ENCODE measurements around the gene KIF22.

- TF ChIP-seq CTCF (IDR thresholded peaks at IDR 0.05): no peak
- no peak for TF ChIP-seq POLR2A (IDR thresholded peaks at IDR 0.05)
Observed at GRCh38 chr16:29779474-29779873, 11.1 kb upstream of the KIF22 start.

Measured in uterus (tissue), 2 donors.